ENCODE data around the gene MEN1.

- TF ChIP-seq EZH2 (IDR thresholded peaks at IDR 0.05; ENCODE audit: borderline replicate concordance, low read length): no peak
- TF ChIP-seq CTCF (IDR thresholded peaks at IDR 0.05; ENCODE audit: low read length): peak; percentile 53; the same call in 1 of the 2 replicates
These were observed 38.7 kb upstream of the MEN1 start for GRCh38 chr11:64848826-64849597.

Measured in OCI-LY1 (cell line).